ENCODE results near the gene PRR35.

Gene PRR35

DNA sequence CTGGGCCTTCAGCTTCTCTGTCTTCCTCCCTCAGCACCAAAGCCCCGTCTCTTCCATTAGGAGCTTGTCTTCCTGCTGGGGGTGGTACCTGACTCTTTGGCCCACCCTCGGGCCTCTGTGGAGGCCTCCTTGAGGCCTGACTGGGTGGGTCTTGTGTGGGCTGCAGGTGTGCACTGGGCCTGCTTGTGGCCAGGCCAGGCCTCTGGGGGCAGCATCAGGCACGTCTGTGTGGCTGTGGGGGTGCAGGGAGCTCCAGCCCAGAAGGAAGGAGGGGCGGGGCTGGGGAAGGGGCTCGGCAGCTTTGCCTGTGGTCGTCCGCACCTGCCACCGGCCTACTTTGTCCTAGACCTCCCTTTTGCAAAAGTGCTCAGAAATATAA is 16.6 kb downstream of the PRR35 start:
- DNase-seq (ENCODE audit: extremely low spot score, insufficient read length, low read depth) = no peak
- FAIRE-seq = no peak

DNA sequence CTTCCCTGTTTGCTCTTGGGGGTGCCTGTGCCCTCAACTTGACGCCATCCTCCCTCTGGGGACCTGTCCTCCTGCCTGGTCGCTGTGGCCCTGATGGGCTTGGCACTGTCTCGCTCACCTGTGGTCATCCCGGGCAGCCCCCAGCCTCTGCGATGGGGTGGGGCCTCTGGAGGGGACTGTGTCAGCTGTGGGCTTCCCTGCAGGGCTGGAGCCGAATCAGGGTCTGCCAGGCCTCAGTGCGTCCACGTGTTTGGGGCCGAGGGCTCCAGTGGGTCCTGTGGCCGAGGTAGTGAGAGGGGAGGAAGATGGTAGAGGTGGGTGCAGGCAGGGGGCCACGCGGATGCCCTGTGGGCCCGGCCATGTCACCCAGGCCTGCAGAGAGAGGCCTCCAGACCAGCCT is 17.6 kb downstream of the PRR35 start:
- FAIRE-seq (no peak), DNase-seq (ENCODE audit: extremely low spot score, insufficient read length, low read depth) (no peak)

DNA sequence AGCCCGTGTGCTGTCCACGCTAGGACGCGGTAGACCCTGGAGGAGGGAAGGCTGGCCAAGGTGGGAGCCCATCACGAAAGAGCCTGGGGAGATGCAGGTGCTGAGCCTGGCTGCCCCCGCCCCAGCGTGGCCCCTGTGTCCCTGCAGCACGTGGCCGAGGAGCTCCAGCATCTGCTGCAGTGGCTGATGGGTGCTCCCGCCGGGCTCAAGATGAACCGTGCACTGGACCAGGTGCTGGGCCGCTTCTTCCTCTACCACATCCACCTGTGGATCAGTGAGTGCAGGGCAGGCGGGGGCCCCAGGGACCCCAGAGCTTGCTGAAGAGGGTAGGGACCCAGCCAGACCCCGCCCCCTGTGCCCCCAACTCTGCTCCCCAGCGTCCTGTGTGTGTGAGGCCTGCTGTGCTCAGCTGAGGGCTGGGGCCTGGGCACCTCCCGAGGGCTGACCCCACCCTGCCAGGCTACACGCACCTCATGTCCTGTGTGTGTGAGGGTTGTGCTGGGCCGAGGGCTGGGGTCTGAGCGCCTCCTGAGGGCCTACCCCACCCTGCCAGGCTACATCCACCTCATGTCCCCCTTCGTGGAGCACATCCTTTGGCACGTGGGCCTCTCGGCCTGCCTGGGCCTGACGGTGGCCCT is 18.2 kb downstream of the PRR35 start:
- FAIRE-seq (no peak), DNase-seq (ENCODE audit: extremely low spot score, insufficient read length, low read depth) (no peak)

DNA sequence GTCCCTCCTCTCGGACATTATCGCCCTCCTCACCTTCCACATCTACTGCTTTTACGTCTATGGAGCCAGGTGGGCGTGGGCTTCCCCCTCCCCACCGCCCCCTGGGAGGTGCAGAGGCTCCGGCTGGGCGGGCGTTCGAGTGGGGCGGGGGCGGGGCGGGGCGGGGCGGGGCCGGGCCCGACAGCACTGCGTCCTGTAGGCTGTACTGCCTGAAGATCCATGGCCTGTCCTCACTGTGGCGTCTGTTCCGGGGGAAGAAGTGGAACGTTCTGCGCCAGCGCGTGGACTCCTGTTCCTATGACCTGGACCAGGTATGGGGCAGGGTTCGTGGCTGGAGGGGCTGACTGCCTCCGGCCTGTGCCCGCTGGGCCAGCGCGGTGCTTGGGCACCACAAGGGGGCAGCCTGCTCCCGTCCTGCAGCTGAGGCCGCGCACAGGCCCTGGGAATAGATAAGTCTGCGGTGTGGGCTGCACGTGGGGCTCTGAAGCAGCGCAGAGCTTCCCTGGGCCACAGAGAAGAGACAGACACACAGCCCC is 18.7 kb downstream of the PRR35 start:
- peak; percentile 65 for DNase-seq (ENCODE audit: extremely low spot score, insufficient read length, low read depth)
- FAIRE-seq = peak; percentile 72

DNA sequence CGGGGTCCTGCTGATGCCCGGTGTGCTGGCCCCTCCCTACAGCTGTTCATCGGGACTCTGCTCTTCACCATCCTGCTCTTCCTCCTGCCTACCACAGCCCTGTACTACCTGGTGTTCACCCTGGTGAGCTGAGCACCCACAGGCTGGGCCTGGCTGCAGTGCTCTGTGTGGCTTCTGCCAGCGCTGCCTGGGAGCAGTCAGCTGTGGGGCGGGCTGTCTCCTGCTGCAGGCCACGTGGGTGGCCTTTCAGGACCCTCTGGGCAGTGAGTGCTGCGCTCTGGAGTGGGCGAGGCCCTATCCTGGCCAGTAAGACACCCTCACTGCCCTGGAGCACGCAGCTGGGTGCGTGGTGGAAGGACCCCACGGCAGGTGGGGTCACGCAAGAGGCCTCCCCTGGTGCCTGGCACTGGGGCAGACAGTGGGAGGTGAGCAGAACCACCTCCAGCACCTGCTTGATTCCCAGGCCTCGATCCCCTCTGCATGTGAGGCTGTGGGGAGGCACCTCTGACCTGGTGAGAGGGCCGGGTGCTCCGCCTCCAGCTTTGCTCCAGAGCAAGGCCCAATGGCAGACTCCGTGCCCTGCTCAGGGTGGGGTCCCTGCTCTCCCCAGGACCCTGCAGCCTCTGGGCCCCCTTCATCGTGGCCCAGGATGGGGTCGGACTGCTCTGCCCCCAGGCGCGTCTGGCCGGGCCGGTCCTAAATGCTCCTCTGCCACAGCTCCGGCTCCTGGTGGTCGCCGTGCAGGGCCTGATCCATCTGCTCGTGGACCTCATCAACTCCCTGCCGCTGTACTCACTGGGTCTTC is 20.1 kb downstream of the PRR35 start:
- no peak for DNase-seq (ENCODE audit: extremely low spot score, insufficient read length, low read depth)
- FAIRE-seq = no peak

DNA sequence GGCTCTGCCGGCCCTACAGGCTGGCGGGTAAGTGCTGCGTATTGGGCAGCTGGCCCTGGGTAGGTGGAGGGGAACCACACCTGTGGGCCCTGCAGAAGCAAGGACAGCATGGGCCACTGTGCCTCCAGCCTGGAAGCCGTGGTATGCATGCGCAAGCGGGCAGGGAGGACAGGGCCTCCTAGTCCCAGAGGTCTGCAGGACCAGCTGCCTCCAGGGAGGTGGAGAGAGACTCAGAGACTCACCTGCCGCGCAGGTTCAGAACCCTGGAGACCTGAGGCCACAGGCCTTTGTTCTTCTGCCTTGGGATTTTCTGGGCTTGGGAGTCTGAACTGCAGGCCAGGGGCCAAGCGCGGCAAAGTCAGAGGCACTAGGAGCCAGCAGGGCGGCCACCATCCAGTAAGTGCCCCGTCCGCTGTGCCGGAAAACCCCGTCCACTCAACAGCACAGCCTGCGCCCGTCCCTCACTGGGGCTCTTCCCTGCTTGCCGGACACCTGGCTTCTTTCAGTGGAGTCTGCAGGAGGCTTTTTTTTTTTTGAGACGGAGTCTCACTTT is 20.8 kb downstream of the PRR35 start:
- FAIRE-seq (no peak), DNase-seq (ENCODE audit: extremely low spot score, insufficient read length, low read depth) (no peak)

- no peak for FAIRE-seq
These were observed 22.0 kb downstream of the PRR35 start for GRCh38 chr16:582218-582613.

DNA sequence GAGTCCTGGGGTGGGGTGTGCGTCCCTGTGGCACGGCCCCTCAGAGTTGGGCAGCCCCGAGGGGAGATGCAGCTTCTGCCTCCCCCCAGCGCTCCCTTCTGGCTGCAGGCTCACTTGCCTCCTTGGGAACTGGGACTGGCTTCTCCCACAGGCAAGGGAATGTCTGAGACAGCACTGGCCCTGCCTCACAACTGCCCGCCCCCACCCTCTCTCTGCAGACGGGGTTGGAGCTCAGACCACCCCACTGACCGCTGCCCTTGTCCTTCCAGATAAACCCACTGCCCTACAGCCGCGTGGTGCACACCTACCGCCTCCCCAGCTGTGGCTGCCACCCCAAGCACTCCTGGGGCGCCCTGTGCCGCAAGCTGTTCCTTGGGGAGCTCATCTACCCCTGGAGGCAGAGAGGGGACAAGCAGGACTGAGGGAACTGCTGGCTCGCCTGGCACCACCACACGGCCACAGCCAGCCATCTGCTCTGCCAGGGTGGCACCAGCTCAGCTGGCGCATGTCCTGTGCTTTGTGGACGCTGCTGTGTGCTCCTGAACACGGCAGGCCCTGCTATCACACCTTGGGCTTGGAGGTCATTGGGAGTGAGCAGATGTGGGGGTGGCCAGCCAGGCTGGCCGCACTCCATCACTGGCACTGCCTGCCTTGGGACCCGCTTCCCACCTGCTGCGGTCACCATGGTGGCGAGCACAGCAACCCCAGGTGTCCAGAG is 22.6 kb downstream of the PRR35 start:
- DNase-seq (ENCODE audit: extremely low spot score, insufficient read length, low read depth) (no peak), FAIRE-seq (no peak)

More at GRCh38 chr16:582218-582613, 22.0 kb downstream of the PRR35 start:
- DNase-seq (ENCODE audit: extremely low spot score, insufficient read length, low read depth) = no peak

DNA sequence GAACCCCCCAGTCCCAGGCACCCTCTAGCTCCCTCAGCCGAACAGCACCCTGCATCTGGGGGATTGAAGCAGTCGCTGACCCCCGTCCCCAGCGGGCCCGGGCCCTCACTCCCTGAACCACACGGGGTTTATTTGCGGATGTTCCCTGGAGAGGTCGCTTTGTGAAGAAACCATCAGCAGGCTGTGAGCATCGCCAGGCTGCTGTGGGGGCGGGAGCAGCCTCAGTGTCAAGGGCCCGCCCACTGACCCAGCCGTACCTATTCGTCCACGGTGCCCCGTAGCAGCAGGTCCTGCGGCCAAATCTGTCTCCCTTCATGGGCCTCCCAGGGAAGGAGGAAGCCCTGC is 23.2 kb downstream of the PRR35 start:
- DNase-seq (ENCODE audit: extremely low spot score, insufficient read length, low read depth) (no peak), FAIRE-seq (no peak)

- no peak for FAIRE-seq
- DNase-seq (ENCODE audit: extremely low spot score, insufficient read length, low read depth) = no peak
These were observed 23.8 kb downstream of the PRR35 start for GRCh38 chr16:583815-584591.

DNA sequence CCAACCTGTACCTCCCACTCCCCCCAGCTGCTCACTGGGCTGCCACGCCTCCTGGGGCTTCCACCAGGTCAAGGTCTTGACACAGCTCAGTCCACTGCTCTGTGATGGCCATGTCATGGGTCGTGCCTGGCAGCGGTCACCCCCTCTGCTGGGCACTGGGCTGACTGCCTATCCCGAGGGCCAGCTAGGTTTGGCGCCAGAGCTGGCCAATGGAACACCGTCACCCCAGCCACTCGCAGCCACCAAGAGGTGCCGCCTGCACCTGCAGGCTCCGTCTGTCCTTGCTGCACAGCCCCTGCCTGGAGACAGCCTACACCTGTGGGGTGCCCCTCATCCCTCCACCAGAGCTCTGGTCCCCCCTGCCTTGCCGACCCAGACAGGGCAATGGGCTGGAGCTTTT is 25.2 kb downstream of the PRR35 start:
- no peak for FAIRE-seq

GRCh38 chr16:586047-586644 is 26.0 kb downstream of the PRR35 start:
- FAIRE-seq (no peak), DNase-seq (ENCODE audit: extremely low spot score, insufficient read length, low read depth) (no peak)

More for the DNA sequence above, 25.2 kb downstream of the PRR35 start:
- no peak for DNase-seq (ENCODE audit: extremely low spot score, insufficient read length, low read depth)

DNA sequence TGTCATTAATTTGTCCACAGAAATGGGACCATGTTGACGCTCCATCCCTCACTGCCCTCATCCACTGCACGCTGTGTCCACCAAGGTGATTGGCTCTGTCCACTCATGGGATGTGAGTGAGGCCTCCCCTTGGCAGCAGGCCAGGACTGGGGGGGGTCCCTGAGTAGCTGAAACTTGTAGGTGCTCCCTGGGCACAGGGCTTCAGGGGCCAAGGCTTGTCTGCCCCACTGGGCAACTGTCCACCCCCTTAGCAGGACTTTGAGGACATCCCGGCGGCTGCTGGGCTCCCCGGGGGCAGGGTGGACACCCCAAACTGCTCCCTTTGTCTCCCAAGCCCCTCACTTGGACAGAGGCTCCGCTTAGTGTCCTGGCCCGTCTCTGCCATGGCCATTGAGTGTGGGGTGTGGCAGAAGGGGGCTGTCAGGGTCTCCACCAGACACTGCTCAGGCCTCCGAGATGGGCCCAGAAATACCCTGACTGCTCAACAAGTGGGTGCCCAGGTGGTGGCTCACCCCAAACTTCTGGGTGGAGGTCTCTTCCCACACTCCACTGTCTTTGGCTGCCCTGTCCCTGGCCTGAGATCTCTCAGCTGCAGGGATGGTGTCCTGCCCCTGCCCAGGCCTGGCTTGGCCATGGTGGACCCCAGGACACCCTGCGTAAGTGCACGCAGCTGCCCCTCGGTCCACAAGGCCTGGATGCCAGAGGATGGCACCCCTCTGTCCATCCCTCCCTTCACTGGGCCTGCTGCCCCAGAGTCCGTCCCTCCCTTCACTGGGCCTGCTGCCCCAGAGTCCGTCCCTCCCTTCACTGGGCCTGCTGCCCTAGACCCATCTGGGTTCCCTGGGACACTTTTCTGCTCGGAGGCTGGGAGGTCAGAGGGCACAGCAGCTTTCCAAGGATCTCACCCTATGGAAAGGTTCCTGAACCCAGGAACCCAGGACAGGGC is 26.7 kb downstream of the PRR35 start:
- no peak for FAIRE-seq
- DNase-seq (ENCODE audit: extremely low spot score, insufficient read length, low read depth) = no peak

GRCh38 chr16:588639-588888 is 28.4 kb downstream of the PRR35 start:
- DNase-seq (ENCODE audit: extremely low spot score, insufficient read length, low read depth) = no peak
- no peak for FAIRE-seq

DNA sequence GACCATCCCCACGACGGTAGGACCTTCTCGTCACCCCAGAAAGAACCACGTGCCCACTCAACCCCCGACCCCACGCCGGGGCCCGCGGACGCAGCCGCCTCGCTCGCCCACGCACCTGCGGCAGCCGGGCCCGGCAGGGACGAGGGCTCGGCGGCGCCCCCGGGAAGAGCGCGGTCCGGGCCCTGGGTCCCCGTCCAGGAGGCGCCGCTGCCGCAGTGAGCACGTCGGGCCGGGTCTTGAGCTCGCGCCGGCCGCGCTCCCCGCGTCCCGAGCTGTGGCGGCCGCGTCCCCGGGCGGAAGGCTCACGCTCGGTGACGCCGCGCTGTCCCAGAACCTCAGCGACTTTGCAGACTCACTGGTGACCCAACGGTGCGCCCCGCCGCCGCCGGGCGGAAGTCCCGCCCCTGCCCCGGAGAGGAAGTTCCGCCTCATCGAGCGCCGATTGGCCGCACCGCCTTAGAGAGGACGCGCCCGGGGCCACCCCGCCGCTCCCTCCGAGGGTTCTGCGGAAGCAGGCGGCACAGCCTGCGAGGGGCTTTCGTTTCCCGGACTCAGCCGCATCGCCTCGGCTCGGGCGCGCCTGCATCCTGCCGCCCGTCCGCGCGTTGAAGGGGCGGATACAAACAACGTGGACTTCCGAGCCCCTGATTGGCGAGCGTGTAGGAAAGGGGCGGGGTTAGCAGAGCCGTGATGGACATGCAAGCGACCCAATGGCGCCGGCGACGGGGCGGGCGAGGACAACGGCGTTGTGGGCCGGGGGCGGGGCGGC is 28.9 kb downstream of the PRR35 start:
- DNase-seq (ENCODE audit: extremely low spot score, insufficient read length, low read depth) = peak; percentile 81

DNA sequence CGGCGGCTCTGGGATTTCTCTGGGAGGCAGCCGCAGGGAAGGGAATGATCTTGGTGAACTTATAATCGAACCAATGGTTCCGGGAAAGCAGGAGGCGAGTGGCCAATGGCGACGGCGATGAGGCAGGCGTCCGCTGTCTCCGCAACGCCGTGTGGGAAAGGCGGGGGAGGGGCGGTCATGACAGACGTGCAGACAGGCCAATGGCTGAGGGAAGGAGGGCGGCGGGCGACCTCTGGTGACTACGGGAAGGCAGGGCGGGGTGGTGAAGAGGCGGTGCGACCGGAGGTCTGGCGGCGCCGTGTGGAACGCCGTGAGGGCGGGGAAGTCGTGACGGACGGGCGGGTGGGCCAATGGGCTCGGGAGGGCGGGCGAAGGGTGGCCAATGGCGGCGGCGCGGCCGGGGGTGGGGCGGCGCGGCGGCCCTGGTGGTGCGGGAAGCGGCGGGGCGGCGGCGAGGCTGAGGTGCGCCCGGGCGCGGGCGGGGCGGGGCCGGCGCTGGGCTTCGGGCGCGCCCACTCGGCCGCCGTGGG is 29.5 kb downstream of the PRR35 start, which contains the start of gene RAB40C:
RAB40C (plus strand) TSS at position 409 of the 530 bp plus-strand sequence. CDS start 226 bp downstream, outside the sequence.
- DNase-seq (ENCODE audit: extremely low spot score, insufficient read length, low read depth) (peak; percentile 94), FAIRE-seq (peak; percentile 90)

More for the DNA sequence above, 28.9 kb downstream of the PRR35 start:
- FAIRE-seq = no peak

DNA sequence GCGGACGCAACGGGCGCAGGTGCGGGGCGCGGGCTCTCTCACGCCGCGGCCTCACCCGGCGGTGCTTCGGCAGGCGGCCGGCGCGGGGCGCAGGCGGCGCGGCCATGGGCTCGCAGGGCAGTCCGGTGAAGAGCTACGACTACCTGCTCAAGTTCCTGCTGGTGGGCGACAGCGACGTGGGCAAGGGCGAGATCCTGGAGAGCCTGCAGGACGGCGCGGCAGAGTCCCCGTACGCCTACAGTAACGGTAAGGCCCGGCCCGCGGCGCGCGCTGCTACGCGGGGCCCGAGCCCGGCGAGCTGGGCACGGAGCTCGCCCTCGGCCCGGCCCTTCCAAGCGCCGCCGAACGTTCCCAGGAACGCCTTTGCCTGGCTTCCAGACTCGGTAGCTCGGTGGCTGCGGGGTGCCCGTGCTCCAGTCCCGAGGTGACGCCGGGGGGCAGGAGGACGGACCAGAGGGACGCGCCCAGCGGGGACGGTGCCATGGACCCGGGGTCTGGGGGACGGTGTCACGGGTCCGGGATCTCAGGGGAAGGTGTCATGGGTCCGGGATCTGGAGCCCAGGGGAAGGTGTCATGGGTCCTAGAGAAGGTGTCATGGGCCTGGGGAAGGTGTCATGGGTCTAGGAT is 30.1 kb downstream of the PRR35 start:
- DNase-seq (ENCODE audit: extremely low spot score, insufficient read length, low read depth) = no peak
- FAIRE-seq = no peak
